Activated T-cell treated with anti-CD3 and anti-CD28 coated beads for 48 hours (primary cell): ENCODE measurements around the gene ARRDC3.
"Not testable (repeated sequence)": the region's sequence is repeated elsewhere in the genome, so short reads cannot be mapped to it uniquely, and the experiment has no call there.

ENCODE experiments used
- DNase-seq: peaks from one replicate; pipeline ENCODE4 v3.0.0-alpha.2; 2020; ENCODE audit warnings: low read depth

Gene ARRDC3, protein sequence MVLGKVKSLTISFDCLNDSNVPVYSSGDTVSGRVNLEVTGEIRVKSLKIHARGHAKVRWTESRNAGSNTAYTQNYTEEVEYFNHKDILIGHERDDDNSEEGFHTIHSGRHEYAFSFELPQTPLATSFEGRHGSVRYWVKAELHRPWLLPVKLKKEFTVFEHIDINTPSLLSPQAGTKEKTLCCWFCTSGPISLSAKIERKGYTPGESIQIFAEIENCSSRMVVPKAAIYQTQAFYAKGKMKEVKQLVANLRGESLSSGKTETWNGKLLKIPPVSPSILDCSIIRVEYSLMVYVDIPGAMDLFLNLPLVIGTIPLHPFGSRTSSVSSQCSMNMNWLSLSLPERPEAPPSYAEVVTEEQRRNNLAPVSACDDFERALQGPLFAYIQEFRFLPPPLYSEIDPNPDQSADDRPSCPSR

GRCh38 chr5:91383027-91383955 is at the start of gene ARRDC3:
Gene ARRDC3, minus strand, starts transcription at chr5:91383317. Its CDS starts 225 bp downstream, at chr5:91383092.
- DNase-seq = peak; percentile 95

DNA sequence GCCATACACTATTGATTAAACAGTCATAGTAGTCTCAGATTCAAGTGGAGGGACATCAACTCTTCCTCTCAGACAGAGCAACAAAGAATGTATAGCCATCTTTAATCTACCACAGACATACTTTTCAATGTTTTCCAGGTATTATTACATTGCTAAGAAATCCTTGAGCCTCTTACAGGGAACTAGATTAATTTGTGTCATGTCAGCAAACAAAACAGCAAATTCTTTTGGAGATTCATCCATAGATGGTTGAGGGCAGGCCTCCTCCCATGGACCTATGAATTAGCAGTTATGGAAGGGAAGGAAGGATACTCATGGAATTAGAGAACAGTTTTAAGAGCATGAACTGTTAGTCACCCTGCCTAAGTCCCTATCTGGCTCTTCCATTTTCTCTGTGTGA is 47.8 kb upstream of the ARRDC3 start:
- no peak for DNase-seq

DNA sequence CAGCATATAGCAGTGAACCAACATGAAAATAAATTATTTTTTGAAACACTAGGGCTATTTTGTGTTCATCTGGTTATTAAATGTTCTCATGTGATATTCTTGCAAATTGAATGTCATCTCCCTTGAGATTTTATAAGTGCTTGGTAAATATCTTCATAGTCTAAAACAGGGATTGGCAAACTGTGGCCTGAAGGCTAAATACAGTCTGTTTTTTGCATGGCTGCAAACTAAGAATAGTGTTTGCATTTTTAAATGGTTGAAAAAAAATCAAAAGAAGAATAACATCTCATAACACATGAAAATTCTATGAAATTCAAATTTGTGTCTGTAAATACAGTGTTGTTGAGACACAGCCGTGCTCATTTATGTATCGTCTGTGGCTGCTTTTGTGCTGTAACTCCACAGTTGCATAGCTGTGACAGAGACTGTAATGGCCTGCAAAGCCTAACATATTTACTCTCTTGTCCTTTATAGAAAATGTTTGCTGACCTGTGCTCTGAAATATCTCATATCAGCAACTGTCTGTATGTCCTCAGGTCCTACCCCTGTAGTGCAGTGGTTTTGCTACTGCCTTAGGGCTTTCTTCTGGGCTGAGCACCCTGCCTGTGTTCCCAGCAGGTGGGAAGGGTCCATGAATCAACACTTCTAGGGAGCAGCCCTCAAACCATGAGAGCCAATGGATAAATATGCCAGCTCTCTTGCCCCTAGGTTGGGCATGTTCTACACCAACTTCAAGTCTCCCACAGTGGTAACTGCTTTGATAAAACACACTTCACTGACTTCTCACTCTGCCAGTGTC is 41.7 kb upstream of the ARRDC3 start:
- no peak for DNase-seq

DNA sequence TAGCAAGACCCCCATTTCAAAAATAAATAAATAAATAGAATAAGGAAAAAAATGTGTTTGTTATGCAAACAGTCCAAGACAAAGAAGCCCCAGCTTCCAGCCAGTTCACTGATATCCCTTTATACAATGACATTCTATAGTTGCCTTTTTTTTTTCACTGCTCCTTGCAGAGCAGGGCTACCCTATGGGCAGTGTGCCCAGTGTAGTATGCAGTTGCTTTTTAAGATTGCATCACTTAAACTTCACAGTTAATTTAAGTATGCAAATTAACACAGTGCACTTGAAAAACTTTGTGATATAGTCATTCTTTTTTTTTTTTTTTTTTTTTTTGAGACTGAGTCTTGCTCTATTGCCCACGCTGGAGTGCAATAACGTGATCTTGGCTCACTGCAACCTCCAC is 40.8 kb upstream of the ARRDC3 start:
- no peak for DNase-seq

GRCh38 chr5:91420879-91421278 is 37.8 kb upstream of the ARRDC3 start:
- no peak for DNase-seq

DNA sequence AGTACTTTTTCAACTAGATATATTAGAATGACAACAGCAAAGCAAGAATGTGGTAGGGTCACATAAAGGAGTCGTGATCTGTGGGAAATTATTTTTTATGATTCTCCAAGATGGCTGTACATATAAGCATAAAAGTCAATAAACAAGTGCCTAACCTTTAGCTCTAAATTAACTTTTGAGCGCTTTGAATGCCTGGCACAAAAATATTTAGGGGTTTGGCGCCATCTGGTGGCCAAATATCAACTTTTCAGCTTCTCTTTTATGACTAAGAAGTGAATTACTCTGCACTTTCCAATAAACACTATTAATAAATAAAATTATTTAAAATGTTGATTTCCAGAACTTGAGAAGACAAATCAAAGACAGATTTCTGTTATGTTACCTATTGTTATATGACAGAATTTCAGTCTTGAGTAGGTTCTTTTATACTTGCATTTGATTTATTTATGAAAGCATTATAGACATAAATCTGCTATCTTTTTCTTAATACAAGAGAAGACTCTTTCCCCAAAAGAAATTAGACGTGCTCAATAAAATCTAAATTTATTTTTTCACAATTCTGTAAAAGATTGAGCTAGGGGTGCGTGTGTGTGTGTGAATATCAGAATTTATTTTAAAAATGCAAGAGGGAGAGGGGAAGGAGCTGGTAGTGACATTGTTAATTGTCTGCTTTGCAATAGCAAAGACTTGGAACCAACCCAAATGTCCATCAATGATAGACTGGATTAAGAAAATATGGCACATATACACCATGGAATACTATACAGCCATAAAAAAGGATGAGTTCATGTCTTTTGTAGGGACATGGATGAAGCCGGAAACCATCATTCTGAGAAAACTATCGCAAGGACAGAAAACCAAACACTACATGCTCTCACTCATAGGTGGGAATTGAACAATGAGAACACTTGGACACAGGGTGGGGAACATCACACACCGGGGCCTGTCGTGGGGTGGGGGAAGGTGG is 36.7 kb upstream of the ARRDC3 start:
- DNase-seq = peak; percentile 35

DNA sequence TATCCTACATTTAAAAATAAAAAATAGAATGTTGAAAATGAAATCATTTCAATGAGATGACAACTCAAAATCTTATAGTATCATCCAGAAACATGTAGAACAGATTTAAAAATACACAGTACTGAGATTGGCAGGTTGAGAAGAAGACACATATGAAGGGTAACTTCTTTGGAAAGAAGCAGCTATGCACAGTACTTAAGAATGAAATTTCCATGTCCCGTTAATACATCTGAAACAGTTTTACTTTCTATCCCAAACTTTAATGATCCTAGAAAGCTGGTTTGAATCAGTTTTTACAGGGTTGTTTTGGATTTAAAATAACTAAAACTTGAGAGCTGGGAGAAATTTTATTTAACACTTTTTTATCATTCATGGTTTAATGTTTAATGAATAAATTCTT is 36.0 kb upstream of the ARRDC3 start:
- DNase-seq = no peak

DNA sequence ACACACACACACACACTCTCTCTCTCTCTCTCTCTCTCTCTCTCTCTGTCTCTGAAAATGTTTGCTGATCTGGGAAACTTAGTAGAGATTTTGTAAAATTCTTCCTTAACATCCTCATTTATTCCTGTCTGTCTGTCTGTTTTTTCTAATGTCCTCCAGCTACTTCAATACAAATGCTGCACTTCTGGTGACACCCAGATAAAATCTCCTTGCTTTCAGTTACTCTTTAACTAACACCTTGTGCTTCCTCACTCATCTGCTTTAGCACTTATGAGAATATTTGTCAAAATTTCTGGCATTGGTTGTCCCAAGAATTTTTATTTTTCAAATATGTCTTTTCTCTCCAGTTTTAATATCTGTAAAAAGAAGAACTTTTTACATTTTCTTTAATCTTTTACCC is 35.0 kb upstream of the ARRDC3 start:
- no peak for DNase-seq

GRCh38 chr5:91417219-91417618 is 34.1 kb upstream of the ARRDC3 start:
- no peak for DNase-seq

DNA sequence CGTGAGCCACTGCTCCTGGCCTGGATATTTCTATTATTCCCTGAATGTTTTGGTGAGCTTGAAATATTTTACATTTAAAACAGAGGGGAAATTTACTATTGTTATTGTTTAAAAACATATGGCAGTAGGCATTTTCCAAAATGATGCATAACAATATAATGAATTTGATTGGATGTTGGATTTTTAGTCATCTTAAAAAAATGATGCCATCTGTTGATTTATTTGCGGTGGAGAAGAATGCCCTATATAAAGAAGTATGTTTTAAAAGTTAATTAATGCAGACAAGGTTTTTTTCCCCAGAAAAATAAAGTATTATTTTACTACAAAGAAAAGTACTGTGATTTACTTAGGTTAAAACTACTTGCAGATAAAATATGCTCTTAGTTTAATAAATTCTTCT is 33.4 kb upstream of the ARRDC3 start:
- DNase-seq = no peak

DNA sequence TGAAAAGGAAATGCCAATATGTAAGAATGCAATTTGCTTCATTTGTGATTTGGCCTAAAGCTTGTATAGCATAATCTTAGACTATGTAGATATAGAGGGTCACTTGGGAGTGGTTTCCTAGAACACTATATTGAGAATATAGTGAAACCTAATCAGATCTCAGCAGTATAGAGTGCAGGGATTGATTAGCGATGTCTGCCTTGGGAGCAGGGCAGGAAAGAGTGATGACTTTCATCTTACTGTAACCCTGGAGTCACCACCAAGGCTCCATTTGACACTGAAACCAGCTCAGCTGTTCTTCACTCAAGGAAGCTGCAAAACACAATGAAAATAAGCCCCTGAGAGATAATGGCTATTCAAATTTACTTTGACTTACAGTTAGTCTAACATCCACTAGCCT is 26.2 kb upstream of the ARRDC3 start:
- DNase-seq = no peak

DNA sequence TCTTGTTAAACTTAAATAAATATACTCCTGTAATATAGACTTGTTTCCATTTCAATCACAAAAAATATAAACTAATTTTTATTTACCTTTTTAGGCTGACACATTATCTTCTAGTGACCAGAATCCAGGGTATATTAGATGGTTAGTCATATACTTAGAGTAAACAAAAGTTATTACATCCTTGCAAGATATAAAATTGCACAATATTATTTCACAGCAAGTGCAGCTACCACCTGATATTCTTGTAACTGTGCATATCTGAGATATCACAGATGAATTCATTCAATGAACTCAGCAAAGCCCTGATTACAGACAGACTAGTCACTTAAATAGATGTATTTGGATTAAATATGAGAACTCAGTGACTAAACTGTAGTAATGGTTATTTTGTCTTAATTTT is 25.6 kb upstream of the ARRDC3 start:
- no peak for DNase-seq

GRCh38 chr5:91407204-91407603 is 24.1 kb upstream of the ARRDC3 start:
- DNase-seq = no peak

DNA sequence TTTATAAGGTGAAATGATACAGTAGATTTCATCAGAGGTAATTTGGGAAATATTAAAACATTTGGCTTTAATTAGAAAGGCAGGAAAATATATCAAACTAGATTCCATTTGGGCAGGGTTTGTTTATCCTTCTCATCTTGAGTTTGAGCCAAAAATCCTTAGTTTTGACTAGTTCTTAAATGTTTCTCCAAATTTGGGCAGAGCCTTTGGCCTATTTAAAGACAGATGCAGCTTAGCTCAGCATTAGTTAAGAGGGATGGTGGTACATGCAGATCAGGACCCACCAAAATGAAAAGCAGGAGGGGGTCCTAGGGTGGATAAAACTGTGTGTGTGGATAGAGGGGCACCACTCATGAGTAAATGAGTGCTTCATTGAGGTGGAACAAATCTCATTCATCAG is 20.3 kb upstream of the ARRDC3 start:
- no peak for DNase-seq

GRCh38 chr5:91401175-91401574 is 18.1 kb upstream of the ARRDC3 start:
- DNase-seq = no peak

DNA sequence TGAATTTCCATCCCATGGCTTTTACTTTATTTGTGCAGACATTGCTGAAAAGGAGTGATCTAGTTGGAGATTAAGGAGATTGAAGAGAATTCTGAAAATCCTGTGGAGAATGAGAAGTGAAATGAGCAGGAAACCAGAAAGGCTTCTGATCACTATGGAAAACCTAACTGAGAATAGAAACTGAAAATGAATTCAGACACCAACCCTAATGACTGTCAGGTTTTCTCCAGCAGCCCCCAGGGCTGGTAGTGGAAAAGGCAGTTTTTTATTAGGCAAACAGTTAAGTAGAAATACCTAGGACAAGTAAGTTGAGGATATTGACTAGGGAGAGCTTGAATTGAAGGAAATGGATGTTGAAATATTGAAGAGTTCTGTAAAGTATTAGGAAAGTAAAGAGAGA is 14.7 kb upstream of the ARRDC3 start:
- DNase-seq = no peak

DNA sequence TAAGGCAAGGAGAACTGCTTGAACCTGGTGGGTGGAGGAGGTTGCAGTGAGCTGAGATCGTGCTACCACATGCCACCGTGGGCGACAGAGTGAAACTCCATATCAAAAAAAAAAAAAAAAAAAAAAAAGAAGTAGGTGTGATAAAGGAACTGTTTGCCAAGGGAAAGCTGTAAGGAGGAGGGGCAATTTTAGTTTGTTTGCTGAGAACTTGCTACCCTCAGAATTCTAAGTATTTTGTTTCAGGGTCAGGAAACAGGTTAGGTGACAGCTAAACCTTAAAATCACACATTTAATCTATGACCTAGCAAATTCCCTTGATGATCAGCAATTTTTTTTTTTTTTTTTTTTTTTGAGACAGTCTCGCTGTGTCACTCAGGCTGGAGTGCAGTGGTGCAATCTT is 7.2 kb upstream of the ARRDC3 start:
- DNase-seq = no peak

- DNase-seq = not testable (repeated sequence)
These were observed 6.4 kb upstream of the ARRDC3 start for GRCh38 chr5:91389555-91389954.

- no peak for DNase-seq
These were observed 5.2 kb upstream of the ARRDC3 start for GRCh38 chr5:91388362-91388761.

DNA sequence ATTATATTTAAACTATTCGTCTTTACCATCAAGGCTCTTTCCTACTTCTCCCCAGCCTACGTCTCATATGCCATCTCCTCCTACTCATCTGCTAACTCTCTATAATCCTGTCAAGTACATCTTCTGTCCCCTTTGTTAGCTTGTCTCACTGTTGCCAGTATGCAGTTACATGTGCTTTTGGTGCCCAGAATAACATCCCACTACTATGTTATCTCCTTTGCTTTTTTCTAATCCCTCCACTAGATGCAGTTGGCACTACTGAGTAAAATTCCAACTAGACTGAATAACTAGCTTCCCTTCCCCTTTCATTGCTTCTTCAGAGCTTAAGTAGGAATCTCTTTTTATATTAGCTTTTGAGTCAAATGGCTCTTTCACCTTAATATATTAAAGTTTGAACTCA is 3.0 kb upstream of the ARRDC3 start:
- no peak for DNase-seq

DNA sequence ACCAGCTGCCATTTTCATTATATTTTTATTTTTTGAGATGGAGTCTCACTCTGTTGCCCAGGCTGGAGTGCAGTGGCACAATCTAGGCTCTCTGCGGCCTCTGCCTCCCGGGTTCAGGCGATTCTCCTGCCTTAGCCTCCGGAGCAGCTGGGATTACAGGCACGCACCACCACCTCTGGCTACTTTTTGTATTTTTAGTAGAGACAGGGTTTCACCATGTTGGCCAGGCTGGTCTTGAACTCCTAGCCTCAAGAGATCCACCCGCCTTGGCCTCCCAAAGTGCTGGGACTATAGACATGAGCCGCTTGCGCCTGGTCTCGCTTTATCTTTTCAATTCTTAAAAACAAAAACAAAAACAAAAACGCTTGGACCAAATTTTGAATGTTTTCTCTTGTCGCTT is 2.5 kb upstream of the ARRDC3 start:
- not testable (repeated sequence) for DNase-seq
